Measurements from ENCODE around the gene TSEN2. TPM values are rescaled to one million over a fixed set of nuclear protein-coding genes. Genes with fewer than 3 reads are reported as not detected.
A peak's percentile ranks its signal among the peaks of the same experiment; 100 is the strongest.

Gene TSEN2
- polyA plus RNA-seq, 3 donors: 3.2 to 7.3 (median 3.9) TPM

- Histone ChIP-seq H3K9ac (ENCODE audit: insufficient read depth, low read length, poor library complexity, severe bottlenecking) (no peak overlapping the region), H3K4me2 (replicated peaks; ENCODE audit: extremely low read depth, low read length, poor library complexity, severe bottlenecking) (no peak overlapping the region), H3K36me3 (replicated peaks in 1 of 2; ENCODE audit: control insufficient read depth in 1 of 2, insufficient read depth in 2 of 2, low read length in 2 of 2) (no peaks in the 10 kb centered on the region), H2AFZ (ENCODE audit: insufficient read depth, low read depth, low read length, poor library complexity, severe bottlenecking) (no peak overlapping the region), H3K27me3 (ENCODE audit: control insufficient read depth in 2 of 2, insufficient read depth in 2 of 2, low read length in 2 of 2) (no peaks in the 10 kb centered on the region), H3K4me3 (replicated peaks in 1 of 3; ENCODE audit: low read depth in 2 of 3, low read length in 3 of 3) (no peak overlapping the region), H3K4me1 (ENCODE audit: control insufficient read depth in 1 of 2, insufficient read depth in 2 of 2, low read length in 2 of 2) (peaks cover 14 to 20% of the 10 kb centered on the region in 2 donors), H4K20me1 (ENCODE audit: insufficient read depth, low read length) (no peaks in the 10 kb centered on the region), H3K9me3 (replicated peaks in 1 of 2; ENCODE audit: control insufficient read depth in 1 of 2, insufficient read depth in 1 of 2, low read length in 2 of 2) (no peaks in the 10 kb centered on the region), H3K79me2 (ENCODE audit: insufficient read depth, low read length) (no peaks in the 10 kb centered on the region), H3K27ac (ENCODE audit: low read depth in 1 of 2, low read length in 2 of 2) (no peak overlapping the region)
- no peak for DNase-seq
- no peak for TF ChIP-seq CTCF (IDR thresholded peaks at IDR 0.05)
- WGBS (ENCODE audit: insufficient coverage): 89% methylated on average over 1 of the region's 2 CpGs
- H3K4me1 Mint-ChIP-seq: peaks cover 25% of the 10 kb centered on the region
- no peak overlapping the region for H3K4me3 Mint-ChIP-seq
- intact Hi-C loops (cut with micrococcal nuclease): no loop called here
- peaks cover 0 to 2% of the 10 kb centered on the region in 2 donors for H3K36me3 Mint-ChIP-seq
- H3K27me3 Mint-ChIP-seq (ENCODE audit: low read depth in 3 of 3): peaks cover 0 to 4% (median 0%) of the 10 kb centered on the region in 3 donors
- no peak overlapping the region for H3K27ac Mint-ChIP-seq
- H3K9me3 Mint-ChIP-seq: peaks cover 0 to 3% (median 0%) of the 10 kb centered on the region in 7 donors
Measured at GRCh38 chr3:12467746-12468145, 16.5 kb upstream of the TSEN2 start.

- H3K9me3 ChIP-seq (replicated peaks in 1 of 2; ENCODE audit: control insufficient read depth in 1 of 2, insufficient read depth in 1 of 2, low read length in 2 of 2): no peaks in the 10 kb centered on the region
- Mint-ChIP-seq H3K36me3 (peaks cover 0 to 2% of the 10 kb centered on the region in 2 donors), H3K9me3 (peaks cover 0 to 3% (median 0%) of the 10 kb centered on the region in 7 donors), H3K4me1 (peaks cover 20% of the 10 kb centered on the region), H3K4me3 (no peak overlapping the region), H3K27me3 (ENCODE audit: low read depth in 3 of 3) (peaks cover 0 to 5% (median 0%) of the 10 kb centered on the region in 3 donors), H3K27ac (peak overlapping the region in 1 of 7 donors; percentile 83)
- no peaks in the 10 kb centered on the region for H4K20me1 ChIP-seq (ENCODE audit: insufficient read depth, low read length)
- H3K27me3 ChIP-seq (ENCODE audit: control insufficient read depth in 2 of 2, insufficient read depth in 2 of 2, low read length in 2 of 2): no peaks in the 10 kb centered on the region
- H3K4me3 ChIP-seq (replicated peaks in 1 of 3; ENCODE audit: low read depth in 2 of 3, low read length in 3 of 3): no peak overlapping the region
- TF ChIP-seq CTCF (IDR thresholded peaks at IDR 0.05): no peak
- no peak overlapping the region for H3K4me2 ChIP-seq (replicated peaks; ENCODE audit: extremely low read depth, low read length, poor library complexity, severe bottlenecking)
- intact Hi-C loops (cut with micrococcal nuclease): no loop called here
- H3K36me3 ChIP-seq (replicated peaks in 1 of 2; ENCODE audit: control insufficient read depth in 1 of 2, insufficient read depth in 2 of 2, low read length in 2 of 2): no peaks in the 10 kb centered on the region
- WGBS (ENCODE audit: insufficient coverage): 97% methylated on average over 5 of the region's 6 CpGs
- no peak overlapping the region for H3K27ac ChIP-seq (ENCODE audit: low read depth in 1 of 2, low read length in 2 of 2)
- H3K9ac ChIP-seq (ENCODE audit: insufficient read depth, low read length, poor library complexity, severe bottlenecking): no peak overlapping the region
- no peak overlapping the region for H2AFZ ChIP-seq (ENCODE audit: insufficient read depth, low read depth, low read length, poor library complexity, severe bottlenecking)
- no peaks in the 10 kb centered on the region for H3K79me2 ChIP-seq (ENCODE audit: insufficient read depth, low read length)
- H3K4me1 ChIP-seq (ENCODE audit: control insufficient read depth in 1 of 2, insufficient read depth in 2 of 2, low read length in 2 of 2): peaks cover 8 to 15% of the 10 kb centered on the region in 2 donors
- no peak for DNase-seq
Measured at GRCh38 chr3:12468276-12468675, 16.0 kb upstream of the TSEN2 start.

All from CD14-positive monocyte (primary cell).